ENCODE measurements around the gene NCAM1.

Gene NCAM1

DNA sequence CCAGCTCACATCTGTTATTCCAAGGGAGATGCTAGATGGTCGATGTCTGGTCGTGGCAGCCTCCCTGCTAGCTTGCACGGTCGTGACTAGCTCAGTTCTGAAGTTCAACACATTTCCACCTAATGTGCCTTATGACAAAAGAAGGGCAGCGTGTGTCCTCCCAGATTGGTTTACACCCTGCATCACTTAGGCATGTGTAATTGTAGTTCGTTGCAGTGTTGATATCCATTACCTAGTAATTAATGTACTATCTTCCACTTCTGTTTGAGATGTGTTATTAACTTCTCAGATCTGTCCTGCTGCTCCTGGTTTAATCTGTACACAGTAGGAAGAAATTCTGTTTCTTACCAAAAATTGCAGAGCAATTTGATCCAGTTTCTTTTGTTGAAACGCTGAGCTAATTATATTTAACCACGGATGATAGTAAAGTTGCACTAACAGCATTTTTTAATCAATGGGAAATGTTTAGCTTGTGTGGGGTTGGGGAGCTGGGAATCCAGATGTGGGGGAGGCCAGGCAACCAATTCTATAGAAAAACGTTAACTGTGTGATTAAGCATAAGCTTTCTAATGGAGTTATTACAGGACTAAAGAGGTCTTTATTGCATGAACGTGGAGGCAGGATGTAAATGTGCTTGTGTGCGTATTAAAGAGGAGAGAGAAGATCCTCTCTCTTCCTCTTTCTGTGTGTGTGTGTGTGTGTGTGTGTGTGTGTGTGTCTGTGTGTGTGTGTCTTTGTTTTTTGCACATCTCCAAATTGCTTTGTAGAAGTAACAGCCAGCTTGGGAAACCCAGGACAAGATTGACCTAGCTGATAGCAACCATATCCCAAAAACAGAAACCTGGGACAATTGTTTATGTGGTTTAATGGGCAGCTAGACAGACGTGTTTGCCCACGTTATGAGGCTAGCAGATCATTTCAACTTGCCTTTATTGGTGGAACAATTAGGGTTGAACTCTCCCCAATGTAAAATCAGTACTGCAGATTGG lies 207.4 kb downstream of the NCAM1 start:
- no peak for DNase-seq (ENCODE audit: low read depth in 2 of 2)

DNA sequence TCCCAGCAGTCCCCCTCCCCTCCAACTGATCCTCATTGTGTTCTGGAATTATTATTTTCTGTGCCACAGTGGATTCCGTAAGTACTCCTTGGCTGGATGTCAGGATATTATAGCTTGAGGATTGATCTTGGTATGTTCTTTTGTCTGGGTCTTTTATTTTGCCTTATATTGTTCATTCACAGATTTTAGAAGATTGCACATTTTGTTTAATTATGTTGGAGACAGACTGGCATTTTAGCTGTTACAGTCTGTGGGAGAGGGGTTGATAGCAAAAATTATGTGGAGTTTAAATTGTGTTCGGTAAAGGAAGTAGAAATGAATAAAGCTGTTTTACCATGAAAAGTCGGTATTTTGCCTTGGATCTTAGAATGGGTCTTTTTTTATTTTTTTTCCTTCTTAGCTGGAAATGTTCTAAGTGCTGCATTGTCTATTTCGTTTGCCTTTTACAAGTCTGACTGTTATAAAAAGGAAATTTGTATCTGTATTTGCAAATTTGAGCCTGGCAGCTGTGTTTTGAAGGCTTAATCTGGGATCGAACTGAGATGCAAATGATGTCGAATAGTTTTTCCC lies 211.2 kb downstream of the NCAM1 start:
- no peak for DNase-seq (ENCODE audit: low read depth in 2 of 2)

DNA sequence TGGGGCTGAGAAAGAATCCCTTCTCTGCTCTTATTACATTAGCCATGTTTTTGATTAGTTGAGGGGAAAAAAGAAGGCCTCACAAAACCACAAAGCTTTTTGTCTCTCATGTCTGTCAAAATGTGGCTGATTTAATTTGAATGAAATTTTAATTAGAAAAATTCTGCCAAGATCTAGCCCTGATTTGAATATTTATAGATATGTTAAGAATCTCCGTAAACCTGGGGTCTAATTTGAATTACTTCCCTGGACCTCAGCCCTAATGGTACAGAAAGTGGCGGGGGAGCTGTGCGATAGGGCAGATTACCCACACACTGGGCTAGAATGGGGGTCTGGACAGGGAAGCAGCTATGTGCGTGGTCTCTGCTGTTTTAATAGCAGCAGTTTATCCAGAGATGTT lies 211.9 kb downstream of the NCAM1 start:
- DNase-seq (ENCODE audit: low read depth in 2 of 2): no peak

- no peak for DNase-seq (ENCODE audit: low read depth in 2 of 2)
Measured at GRCh38 chr11:113174882-113175281, 213.7 kb downstream of the NCAM1 start.

- no peak for DNase-seq (ENCODE audit: low read depth in 2 of 2)
Measured at GRCh38 chr11:113176599-113177360, 215.6 kb downstream of the NCAM1 start.

DNA sequence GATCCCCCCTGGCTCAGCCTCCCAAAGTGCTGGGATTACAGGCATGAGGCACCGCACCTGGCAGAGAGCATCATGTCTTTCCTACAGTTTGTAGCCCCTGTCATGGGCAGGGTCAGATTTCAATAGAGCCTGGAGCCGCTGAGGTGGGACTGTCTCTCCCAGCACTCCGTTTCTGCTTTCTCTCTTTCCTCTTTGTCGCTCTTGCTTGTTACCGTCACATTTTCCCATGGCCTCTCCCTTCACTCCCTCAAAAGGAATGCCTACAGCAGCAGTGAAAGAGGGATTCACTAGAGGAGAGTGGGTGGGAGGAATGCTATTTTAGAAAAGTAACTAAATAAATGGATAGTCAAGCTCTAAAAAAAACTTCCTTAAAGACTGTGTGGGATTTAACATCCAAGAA lies 216.5 kb downstream of the NCAM1 start:
- no peak for DNase-seq (ENCODE audit: low read depth in 2 of 2)

DNA sequence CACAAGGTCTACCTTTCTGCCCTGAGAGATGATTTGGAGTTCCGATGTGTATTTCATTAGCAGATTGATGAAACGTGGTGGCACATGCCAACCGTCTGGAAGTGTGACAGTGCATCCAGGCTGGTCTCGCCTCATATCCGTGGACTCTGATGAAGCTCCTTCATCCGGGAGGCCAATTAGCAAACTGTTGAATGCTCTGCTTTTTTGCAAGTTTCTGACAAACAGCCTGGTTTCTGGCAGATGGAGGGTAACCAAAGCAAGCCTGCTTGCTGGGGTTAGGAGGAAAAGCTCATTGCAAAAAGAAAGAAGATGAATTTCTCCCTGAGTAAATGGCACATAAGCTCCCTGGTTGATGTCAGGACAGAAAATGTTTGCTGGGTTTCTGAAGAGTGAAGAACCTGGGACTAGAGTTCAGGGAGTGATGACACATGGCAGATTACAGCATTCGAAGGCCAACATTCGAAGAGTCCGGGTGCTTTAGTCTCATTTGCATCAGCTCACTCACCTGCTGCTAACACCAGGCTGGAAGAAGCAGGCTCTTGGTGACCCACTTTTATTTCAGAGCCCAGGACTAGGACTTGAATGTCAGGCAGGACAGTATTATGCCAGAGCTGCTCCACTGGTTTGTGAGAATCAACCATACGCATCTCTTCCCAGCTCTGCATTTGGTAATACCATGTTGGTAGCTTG lies 217.3 kb downstream of the NCAM1 start:
- no peak for DNase-seq (ENCODE audit: low read depth in 2 of 2)

GRCh38 chr11:113179181-113179704 lies 218.0 kb downstream of the NCAM1 start:
- no peak for DNase-seq (ENCODE audit: low read depth in 2 of 2)

- no peak for DNase-seq (ENCODE audit: low read depth in 2 of 2)
Measured at GRCh38 chr11:113181094-113181493, 219.9 kb downstream of the NCAM1 start.

DNA sequence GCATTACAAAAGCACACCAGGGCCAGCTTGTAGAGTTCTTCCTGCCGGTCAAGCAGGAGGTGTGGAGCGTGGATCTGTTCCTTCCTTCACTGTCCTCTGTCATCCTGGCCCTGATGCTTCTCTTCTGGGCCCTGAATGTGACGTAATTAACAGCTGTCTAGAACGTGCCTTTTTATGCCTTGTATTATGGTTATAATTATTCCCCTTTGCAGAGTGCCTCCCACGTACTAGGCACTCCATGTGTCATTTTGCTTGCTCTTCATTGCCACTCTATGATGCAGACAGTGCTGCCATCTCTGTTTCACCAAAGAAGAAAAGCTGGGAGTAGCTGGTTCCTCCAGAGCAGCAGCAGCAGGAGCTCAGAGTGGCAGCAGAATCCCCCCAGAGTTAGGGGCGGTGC lies 221.1 kb downstream of the NCAM1 start:
- no peak for DNase-seq (ENCODE audit: low read depth in 2 of 2)

GRCh38 chr11:113184498-113184897 lies 223.3 kb downstream of the NCAM1 start:
- no peak for DNase-seq (ENCODE audit: low read depth in 2 of 2)

DNA sequence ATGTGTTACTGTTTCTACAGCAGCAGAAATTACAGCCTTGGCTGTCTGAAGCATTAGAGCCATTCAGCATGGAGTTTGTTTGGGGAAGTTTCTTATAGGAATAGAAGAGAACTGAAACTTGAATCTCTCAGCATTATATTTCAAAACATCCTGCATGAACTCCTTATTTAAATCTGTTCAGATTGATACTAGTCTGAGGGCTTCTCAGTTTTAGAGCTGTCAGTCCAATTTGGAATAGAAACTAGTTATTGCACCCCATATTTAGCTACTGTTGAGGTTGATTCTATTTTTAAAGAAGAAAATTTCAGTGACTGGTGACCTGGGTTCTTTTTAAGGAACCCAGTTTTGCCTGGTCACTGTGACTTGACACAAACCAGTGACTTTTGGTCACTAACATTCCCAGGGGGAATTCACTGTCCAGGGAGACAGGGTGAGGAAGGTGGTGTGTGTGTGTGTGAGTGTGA lies 227.2 kb downstream of the NCAM1 start:
- no peak for DNase-seq (ENCODE audit: low read depth in 2 of 2)

DNA sequence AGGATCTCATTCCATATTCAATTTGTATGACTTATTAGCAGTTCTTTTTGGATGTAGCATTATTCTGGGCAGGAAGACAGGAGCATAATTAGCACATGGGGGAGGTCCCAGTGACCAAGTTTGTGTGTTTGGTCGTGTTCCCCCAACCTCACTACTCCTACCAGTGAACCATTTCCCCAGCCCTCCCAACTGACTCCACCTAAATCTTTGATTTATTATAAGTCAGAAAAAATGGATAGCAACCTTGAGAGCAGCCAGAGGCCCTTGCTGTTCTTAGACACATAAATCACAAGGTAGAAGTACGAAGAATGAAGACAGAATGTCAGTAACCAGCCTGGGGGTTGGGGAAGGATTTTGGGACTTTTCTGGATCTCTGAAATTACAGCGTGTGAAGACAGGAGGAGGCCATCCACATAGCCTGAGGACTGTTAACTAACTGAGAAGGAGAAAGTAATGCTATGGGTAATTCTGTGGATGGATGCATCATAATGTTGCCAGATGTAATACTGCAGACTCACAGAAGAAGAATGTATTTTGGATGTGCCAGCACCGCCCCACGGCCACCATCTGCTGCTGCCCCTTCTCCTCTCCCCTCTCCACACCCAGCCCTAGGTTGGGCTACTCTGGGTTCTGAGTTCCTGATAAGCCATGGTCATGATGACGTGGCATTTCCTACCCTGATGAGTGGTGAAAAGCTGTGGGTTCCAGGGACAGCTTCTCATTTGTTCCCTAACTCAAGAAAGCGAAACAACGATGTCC lies 228.9 kb downstream of the NCAM1 start:
- DNase-seq (ENCODE audit: low read depth in 2 of 2): no peak

DNA sequence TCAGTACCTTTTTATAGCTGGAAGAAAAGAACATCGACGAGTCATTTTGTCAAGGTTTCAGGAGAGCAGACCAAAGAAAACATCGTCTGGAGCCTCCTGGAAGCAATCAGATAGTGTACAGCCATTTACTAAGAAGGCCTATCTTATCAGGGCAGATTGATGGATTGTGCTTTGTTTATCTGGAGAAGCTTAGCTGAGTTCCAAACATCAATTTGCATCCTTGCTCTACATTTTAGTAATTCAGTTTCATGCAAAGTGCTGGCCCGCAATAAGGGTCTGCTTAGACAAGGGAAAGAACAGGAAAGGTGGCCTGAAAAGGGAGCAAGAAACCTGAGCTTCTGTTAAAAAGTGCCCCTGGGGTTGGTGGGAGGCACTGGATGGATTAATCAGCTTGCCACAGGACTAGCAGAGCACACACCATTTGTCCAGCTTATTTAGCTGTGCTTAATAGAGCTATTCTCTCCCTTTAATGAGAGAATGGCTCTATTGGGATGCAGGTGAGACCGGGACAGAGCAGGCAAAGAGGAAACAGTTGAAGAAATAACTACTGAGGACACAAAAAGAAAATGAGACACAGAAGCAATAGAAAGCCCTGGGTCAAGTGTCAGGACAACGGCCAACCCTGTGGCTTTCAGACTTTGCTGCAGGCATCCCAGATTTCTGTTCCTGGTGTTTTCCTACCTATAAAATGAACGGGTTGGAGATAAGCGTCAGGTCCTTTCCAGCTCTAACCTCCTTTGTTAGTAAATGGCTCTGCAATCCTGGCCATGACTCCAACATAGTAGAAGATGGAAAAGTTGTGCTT lies 231.1 kb downstream of the NCAM1 start:
- DNase-seq (ENCODE audit: low read depth in 2 of 2): no peak

DNA sequence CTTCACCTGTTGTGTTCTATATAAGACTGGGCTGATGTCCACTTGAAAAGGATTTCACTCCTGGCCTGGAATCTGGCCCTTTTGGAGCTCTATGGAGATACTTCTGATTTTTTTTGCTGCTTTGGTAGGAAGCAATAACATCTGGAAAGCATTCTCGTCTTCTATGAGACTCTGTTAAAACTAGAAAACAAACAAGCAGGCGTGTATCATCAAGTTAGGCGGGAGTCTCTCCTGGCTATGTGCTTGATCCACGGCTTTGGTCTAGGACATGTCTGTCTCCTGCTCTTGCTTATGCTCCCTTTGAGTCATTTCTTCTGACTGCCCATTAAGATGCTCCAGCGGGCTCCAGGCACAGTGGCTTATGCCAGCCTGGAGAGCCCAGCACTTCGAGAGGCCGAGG lies 231.8 kb downstream of the NCAM1 start:
- DNase-seq (ENCODE audit: low read depth in 2 of 2): no peak

DNA sequence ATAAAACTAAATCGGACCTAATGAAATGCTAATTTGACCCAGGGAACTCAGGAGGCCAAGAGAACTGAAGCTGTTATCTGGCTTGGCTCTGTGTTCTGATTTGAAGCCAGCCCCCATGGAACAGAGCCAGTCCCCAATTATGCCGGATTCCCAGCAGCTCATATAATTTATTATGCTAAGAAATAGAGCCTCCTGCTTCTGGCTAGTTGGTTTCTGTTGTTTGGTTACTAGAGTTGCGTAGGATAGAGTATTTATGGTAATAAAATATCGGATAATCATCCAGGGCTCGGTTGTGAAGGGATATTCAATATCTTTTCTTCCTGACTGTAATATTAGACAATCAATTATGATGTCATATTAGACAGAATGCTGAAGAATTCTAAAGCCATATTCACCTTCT lies 232.7 kb downstream of the NCAM1 start:
- no peak for DNase-seq (ENCODE audit: low read depth in 2 of 2)

GRCh38 chr11:113195728-113196127 lies 234.5 kb downstream of the NCAM1 start:
- no peak for DNase-seq (ENCODE audit: low read depth in 2 of 2)

DNA sequence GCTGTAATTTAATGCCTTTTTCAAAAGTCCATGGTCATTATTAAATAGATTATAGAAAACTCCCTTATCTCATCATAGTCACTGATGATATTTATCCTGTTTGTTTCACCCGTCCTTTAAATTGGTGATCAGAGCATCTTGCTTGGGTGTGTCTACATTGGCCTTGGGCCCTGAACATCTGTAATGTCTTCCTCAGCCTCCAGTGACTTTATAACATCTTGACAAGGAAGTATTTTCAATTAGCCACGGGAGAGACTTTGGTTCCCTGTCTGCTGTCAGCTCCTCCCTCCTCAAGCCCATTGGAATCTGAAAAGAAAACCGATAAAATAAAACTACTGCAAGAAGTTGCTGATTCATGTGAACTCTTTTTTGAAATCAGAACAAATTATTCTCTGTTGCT lies 236.2 kb downstream of the NCAM1 start:
- DNase-seq (ENCODE audit: low read depth in 2 of 2): no peak

- no peak for DNase-seq (ENCODE audit: low read depth in 2 of 2)
Measured at GRCh38 chr11:113198972-113199661, 237.9 kb downstream of the NCAM1 start.

All from stimulated activated CD4-positive, alpha-beta T cell treated with anti-CD3 and anti-CD28 coated beads, Interleukin-12 subunit alpha, Interleukin-12 subunit beta, amount 100 ng/mL, for 24 hours (primary cell).